ENCODE results near the gene SGSM1.

- TF ChIP-seq, protein P1, sequence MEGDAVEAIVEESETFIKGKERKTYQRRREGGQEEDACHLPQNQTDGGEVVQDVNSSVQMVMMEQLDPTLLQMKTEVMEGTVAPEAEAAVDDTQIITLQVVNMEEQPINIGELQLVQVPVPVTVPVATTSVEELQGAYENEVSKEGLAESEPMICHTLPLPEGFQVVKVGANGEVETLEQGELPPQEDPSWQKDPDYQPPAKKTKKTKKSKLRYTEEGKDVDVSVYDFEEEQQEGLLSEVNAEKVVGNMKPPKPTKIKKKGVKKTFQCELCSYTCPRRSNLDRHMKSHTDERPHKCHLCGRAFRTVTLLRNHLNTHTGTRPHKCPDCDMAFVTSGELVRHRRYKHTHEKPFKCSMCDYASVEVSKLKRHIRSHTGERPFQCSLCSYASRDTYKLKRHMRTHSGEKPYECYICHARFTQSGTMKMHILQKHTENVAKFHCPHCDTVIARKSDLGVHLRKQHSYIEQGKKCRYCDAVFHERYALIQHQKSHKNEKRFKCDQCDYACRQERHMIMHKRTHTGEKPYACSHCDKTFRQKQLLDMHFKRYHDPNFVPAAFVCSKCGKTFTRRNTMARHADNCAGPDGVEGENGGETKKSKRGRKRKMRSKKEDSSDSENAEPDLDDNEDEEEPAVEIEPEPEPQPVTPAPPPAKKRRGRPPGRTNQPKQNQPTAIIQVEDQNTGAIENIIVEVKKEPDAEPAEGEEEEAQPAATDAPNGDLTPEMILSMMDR (IDR thresholded peaks at IDR 0.05 in 4 of 5, conservative IDR thresholded peaks at IDR 0.05 in 1 of 5): no peak
- no peak for TF ChIP-seq POLR2A (IDR thresholded peaks at IDR 0.05)
Measured at GRCh38 chr22:24954114-24954463, 148.1 kb downstream of the SGSM1 start.

Data from gastrocnemius medialis (tissue), 4 donors.